Small intestine (tissue), 7 donors: ENCODE results near the gene USF3. TPM values are rescaled to one million over a fixed set of nuclear protein-coding genes. Genes with fewer than 3 reads are reported as not detected.

Source experiments
- DNase-seq, 2 donors: peaks; one replicate each; pipeline versions ENCODE4 v3.0.0 to v3.0.0-alpha.2; 2013
- FAIRE-seq: peaks from 2 replicates; lab custom pipeline; 2012; peaks lifted over from hg19 to GRCh38; lab: Jason Lieb, UNC
- H3K27ac ChIP-seq, 3 donors: one replicate each; pipeline ENCODE4 v1.5.1; 2013; ENCODE audit warnings: low read length in 2 of 3, mild to moderate bottlenecking in 2 of 3, control low read depth in 1 of 3, inconsistent platforms in 1 of 3, low read depth in 1 of 3, moderate library complexity in 1 of 3
- H3K27me3 ChIP-seq, 3 donors: one replicate each; pipeline ENCODE4 v1.6.1; 2013; ENCODE audit warnings: low read length in 3 of 3, inconsistent platforms in 1 of 3; ENCODE audit not compliant: control insufficient read depth in 3 of 3, insufficient read depth in 3 of 3
- H3K36me3 ChIP-seq, 3 donors: one replicate each; pipeline ENCODE4 v1.6.1; 2013; ENCODE audit warnings: low read length in 3 of 3, inconsistent platforms in 1 of 3, low read depth in 1 of 3, mild to moderate bottlenecking in 1 of 3, moderate library complexity in 1 of 3; ENCODE audit not compliant: control insufficient read depth in 3 of 3, insufficient read depth in 2 of 3
- H3K4me1 ChIP-seq, 3 donors: one replicate each; pipeline ENCODE4 v1.6.1; 2013; ENCODE audit warnings: low read length in 2 of 3, inconsistent platforms in 1 of 3, low read depth in 1 of 3, mild to moderate bottlenecking in 1 of 3, moderate library complexity in 1 of 3; ENCODE audit not compliant: control insufficient read depth in 3 of 3, insufficient read depth in 2 of 3
- H3K4me3 ChIP-seq, 3 donors: one replicate each; pipeline ENCODE4 v1.5.1; 2013; ENCODE audit warnings: low read length in 3 of 3, control low read depth in 1 of 3, inconsistent platforms in 1 of 3, low read depth in 1 of 3, mild to moderate bottlenecking in 1 of 3, moderate library complexity in 1 of 3
- H3K9me3 ChIP-seq, 2 donors: one replicate each; pipeline ENCODE4 v1.6.1; 2013; ENCODE audit warnings: low read depth in 1 of 2, low read length in 1 of 2; ENCODE audit not compliant: control insufficient read depth in 2 of 2, insufficient read depth in 1 of 2
- WGBS, 3 donors: extraction: QIAGEN DNeasy Blood & Tissue Kit; methylation state at CpG; one replicate each; pipeline ENCODE4 v1.1.7; 2013; 5-methylcytosine and 5-hydroxymethylcytosine counted together
- polyA plus RNA-seq, 4 donors: library from polyadenylated mRNA; stranded (reverse) in 3 of 4; unstranded in 1 of 4; fragments of 200-250 nt in 3 of 4; fragments of 120-200 nt in 1 of 4; gene quantifications; one replicate each; pipeline versions ENCODE4 v1.2.1 to v1.2.3, GENCODE V29; 2013
- donor health status: healthy with polysubstance abuse.
- donor health status: control.
- donor health status: control.
- donor health status: Bipolar disorder and iron deficiency.
- donor health status: healthy.

Gene USF3
- polyA plus RNA-seq, 4 donors = 3.2 to 17.2 (median 7.4) TPM

DNA sequence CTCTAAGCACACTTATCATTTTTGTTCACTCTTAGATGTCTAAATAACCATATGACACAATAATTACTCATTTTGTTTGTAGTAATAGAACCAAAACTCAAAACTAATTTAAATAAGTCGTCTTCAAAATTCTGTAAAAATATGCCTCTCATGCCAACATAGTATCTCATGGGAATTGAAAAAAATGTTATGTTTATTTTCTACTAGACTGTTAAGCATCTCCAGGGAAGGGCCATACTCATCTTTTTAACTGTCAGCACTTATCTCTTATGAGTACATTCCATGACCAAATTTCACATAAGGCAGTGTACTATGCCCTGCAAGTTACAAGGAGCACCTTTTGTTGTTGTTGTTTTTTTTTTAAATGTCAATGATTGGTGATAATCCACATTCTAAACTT, 18.3 kb upstream of the USF3 start:
- H3K27ac ChIP-seq = no peak overlapping the region
- FAIRE-seq = no peak
- peaks cover 0 to 3% (median 3%) of the 10 kb centered on the region in 3 donors for H3K36me3 ChIP-seq
- no peaks in the 10 kb centered on the region for H3K27me3 ChIP-seq
- no peaks in the 10 kb centered on the region for H3K4me1 ChIP-seq
- DNase-seq = no peak
- 49 to 86% (median 84%) methylated on average over 1 of the region's 1 CpG for whole genome bisulfite sequencing, 3 donors
- H3K9me3 ChIP-seq = no peaks in the 10 kb centered on the region
- H3K4me3 ChIP-seq = no peak overlapping the region

DNA sequence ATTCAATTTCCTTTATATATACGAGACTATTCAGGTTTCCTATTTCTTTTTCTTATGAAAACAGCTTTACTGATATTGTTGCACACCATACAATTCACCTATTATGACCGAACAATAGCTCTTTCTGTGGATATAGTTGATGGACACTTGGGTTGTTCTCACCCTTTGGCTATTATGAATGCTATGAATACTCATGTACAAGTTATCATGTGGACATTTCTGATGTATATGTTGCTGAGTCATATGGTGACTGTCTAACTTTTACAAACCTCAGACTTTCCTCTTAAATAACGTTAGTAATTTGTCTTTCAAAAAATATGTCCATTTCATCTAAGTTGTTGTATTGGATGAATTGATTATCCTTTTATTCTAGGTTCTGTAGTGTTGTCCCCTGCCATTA, 15.7 kb upstream of the USF3 start:
- DNase-seq (no peak), FAIRE-seq (no peak)
- Histone ChIP-seq H3K36me3 (no peaks in the 10 kb centered on the region), H3K27me3 (peaks cover 0 to 1% (median 0%) of the 10 kb centered on the region in 3 donors), H3K9me3 (no peaks in the 10 kb centered on the region), H3K4me1 (no peaks in the 10 kb centered on the region), H3K4me3 (no peak overlapping the region), H3K27ac (no peak overlapping the region)
- WGBS, 3 donors = 36 to 49% (median 40%) methylated on average over 3 of the region's 3 CpGs

DNA sequence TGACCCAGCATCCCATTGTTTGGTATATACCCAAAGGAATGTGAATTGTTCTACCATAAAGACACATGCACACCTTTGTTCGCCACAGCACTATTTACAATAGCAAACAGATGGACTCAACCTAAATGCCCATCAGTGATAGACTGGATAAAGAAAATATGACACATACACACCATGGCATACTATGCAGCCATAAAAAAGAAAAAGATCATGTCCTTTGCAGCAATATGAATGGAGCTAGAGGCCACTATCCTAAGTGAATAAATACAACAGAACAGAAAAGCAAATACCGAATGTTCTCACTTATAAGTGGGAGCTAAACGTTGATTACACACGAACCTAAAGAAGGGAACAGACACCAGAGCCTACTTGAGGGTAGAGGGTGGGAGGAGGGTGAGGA, 11.4 kb upstream of the USF3 start:
- no peak overlapping the region for H3K4me3 ChIP-seq
- no peaks in the 10 kb centered on the region for H3K4me1 ChIP-seq
- WGBS, 3 donors = 94 to 97% (median 94%) methylated on average over 4 of the region's 4 CpGs

DNA sequence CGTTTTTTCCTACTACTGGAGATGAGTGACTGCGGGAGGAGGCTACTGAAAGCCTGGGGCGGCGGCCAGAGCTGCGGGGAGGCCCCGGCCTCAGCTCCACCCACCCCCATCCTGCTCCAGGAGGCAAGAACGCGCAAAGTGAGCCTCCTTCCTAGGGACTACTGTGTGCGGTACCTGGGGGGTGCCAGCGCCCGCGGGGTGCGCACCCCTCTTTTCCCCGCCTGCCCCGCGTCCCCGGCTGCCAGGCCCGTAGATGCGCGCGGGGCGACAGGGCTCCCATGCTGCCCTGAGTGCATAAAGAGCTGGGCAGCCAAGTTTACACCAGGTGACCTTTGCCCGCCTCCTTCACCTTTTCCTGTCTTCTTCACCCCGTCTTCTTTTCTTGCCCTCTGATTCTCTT, 2.5 kb upstream of the USF3 start:
- H3K27ac ChIP-seq = peak overlapping the region in 1 of 3 donors; percentile 86
- DNase-seq (peak; percentile 70 to 75), FAIRE-seq (no peak)
- WGBS, 3 donors = 11 to 22% (median 21%) methylated on average over 18 to 24 of the region's 24 CpGs
- no peaks in the 10 kb centered on the region for H3K36me3 ChIP-seq
- no peaks in the 10 kb centered on the region for H3K27me3 ChIP-seq
- H3K4me1 ChIP-seq = peaks cover 3 to 15% (median 10%) of the 10 kb centered on the region in 3 donors
- peak overlapping the region in 2 of 3 donors; percentile 43 to 60 for H3K4me3 ChIP-seq
- no peaks in the 10 kb centered on the region for H3K9me3 ChIP-seq

More for the DNA sequence above, 11.4 kb upstream of the USF3 start:
- FAIRE-seq (no peak), DNase-seq (no peak)
- H3K27me3 ChIP-seq = peaks cover 0 to 4% (median 0%) of the 10 kb centered on the region in 3 donors
- no peaks in the 10 kb centered on the region for H3K9me3 ChIP-seq
- H3K27ac ChIP-seq = no peak overlapping the region
- no peaks in the 10 kb centered on the region for H3K36me3 ChIP-seq

DNA sequence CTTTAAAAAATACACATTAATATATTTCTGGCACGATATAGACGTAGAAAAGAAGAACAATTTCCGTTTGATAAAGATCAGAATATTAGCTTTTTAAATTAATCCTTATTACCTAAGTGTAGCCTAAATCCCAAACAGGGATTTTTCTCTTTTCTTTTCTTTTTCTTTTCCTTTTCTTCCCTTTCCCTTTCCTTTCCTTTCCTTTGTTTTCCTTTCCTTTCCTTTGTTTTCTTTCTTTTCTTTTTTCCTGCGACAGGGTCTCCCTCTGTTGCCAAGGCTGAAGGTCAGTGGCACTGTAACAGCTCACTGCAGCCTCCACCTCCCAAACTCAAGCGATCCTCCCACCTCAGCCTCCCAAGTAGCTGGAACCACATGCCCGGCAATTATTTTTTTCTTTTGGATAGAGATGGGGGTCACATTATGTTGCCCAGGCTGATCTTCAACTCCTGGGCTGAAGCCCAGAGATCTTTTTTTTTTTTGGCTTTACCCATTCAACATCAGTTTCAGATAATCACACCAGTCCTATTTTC, 1.8 kb upstream of the USF3 start:
- no peak for DNase-seq
- Histone ChIP-seq H3K36me3 (no peaks in the 10 kb centered on the region), H3K4me1 (peaks cover 3 to 16% (median 10%) of the 10 kb centered on the region in 3 donors), H3K27ac (peak overlapping the region; percentile 50 to 86 (median 57)), H3K27me3 (no peaks in the 10 kb centered on the region), H3K4me3 (no peak overlapping the region), H3K9me3 (no peaks in the 10 kb centered on the region)
- FAIRE-seq = no peak
- 36 to 67% (median 53%) methylated on average over 6 of the region's 6 CpGs for WGBS, 3 donors

DNA sequence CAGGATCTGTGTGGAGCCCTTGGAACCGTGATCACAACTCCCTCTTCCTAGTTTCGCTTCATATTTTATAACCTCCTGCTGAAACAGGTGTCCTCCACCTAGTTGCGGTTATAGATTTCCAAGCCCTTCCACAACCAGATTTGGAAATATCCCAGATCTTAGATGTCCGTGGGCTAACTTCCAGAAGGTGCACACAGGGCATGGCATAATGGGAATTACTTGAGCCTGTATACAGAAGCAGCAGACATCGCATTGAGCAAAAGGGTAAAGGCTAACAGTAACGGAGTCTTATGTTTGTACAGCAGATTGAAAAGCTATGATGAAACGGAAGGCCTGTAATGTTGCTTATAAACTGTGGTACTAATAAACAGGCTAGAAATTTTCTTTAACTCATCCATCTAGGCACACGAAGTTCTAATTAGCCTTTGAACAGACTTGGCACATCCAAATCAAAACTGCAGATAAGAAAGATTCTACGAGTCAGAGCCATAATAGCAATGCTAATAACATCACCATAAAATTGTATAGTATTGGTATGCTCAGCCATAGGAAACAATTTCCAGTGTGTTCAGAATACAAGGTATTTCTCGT, 1.2 kb upstream of the USF3 start:
- Histone ChIP-seq H3K4me1 (peaks cover 3 to 18% (median 10%) of the 10 kb centered on the region in 3 donors), H3K27ac (peak overlapping the region; percentile 86 to 92 (median 87)), H3K36me3 (no peaks in the 10 kb centered on the region), H3K4me3 (peak overlapping the region; percentile 54 to 67 (median 63)), H3K9me3 (no peaks in the 10 kb centered on the region), H3K27me3 (no peaks in the 10 kb centered on the region)
- DNase-seq (peak; percentile 80 to 81), FAIRE-seq (no peak)
- 2 to 8% (median 5%) methylated on average over 10 of the region's 10 CpGs for WGBS, 3 donors

DNA sequence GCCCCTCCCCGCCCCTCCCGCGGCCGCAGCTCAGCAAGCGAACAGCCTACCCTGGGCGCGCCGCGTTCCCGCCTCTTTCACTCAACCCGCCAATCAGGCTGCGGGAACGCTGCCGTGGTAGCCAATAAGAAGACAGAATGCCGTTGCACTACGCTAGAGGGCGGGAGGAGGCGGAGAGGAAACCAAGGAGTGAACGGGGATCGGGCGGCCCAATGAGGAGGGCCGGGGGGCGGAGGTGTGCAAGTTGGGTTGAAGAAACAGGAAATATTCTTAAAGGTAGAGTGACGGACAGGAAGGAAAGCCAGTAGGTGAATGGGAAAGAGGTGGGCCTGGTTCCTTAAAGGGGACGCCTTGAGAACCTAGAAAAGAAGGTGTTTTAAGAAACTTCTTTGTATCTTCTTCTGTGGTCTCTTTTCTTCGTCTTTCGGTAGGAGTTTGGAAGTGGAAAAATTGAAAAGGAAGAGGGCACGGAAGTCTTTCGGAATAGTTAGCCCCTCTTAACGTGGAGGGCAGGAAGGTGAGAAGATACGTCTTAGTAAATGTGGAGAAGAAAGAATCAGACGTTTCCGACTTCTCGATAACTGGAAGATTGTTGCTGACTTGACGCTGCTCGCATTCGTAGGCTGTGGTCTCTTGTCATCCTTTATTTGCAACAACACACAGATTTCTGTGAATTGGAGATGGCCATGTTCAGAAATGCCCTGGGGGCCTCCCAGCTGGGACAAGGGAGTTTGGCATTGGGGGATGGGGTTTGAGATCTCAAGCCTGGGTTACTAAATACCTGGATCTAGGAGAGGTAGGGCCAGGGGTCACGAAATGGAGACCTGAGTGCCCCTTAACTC, 437 bp upstream of the USF3 start:
- peak; percentile 91 for FAIRE-seq
- peak; percentile 100 for DNase-seq
- Histone ChIP-seq H3K36me3 (no peaks in the 10 kb centered on the region), H3K27me3 (no peaks in the 10 kb centered on the region), H3K4me3 (peak overlapping the region; percentile 73 to 97 (median 84)), H3K27ac (peak overlapping the region; percentile 86 to 92 (median 87)), H3K4me1 (peaks cover 3 to 18% (median 10%) of the 10 kb centered on the region in 3 donors), H3K9me3 (no peaks in the 10 kb centered on the region)
- WGBS, 3 donors = 0% methylated on average over 34 to 38 of the region's 38 CpGs

DNA sequence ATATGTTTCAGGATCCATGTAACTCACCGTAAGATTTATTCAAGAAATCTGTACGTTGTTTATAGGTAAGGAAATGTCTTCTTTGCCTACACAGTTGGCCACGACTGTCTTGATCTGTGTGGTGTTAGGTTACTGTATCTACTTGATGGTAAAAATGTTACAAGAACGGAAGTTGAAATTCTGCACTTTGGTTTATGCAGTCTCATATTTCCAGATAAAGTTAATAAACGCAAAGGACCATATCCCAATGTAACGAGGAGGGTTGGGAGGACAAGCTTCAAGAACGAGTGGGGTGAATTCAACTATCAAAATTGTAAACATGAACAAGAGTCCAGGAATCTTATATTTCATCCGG, 1.0 kb downstream of the USF3 start:
- no peaks in the 10 kb centered on the region for H3K9me3 ChIP-seq
- WGBS, 3 donors = 2 to 11% (median 3%) methylated on average over 8 of the region's 8 CpGs
- H3K27ac ChIP-seq = peak overlapping the region; percentile 39 to 93 (median 92)
- no peaks in the 10 kb centered on the region for H3K27me3 ChIP-seq
- H3K4me3 ChIP-seq = peak overlapping the region in 2 of 3 donors; percentile 73 to 84
- no peaks in the 10 kb centered on the region for H3K36me3 ChIP-seq
- no peak for FAIRE-seq
- peaks cover 3 to 18% (median 10%) of the 10 kb centered on the region in 3 donors for H3K4me1 ChIP-seq
- no peak for DNase-seq
